Amniotic epithelial cell (primary cell): Measurements from ENCODE around the gene OSBPL3.
A peak's percentile ranks its signal among the peaks of the same experiment; 100 is the strongest.

Source experiments
- DNase-seq: peaks from one replicate; pipeline ENCODE4 v3.0.0-alpha.2; 2010; ENCODE audit warnings: low read depth

The OSBPL3 gene

DNA sequence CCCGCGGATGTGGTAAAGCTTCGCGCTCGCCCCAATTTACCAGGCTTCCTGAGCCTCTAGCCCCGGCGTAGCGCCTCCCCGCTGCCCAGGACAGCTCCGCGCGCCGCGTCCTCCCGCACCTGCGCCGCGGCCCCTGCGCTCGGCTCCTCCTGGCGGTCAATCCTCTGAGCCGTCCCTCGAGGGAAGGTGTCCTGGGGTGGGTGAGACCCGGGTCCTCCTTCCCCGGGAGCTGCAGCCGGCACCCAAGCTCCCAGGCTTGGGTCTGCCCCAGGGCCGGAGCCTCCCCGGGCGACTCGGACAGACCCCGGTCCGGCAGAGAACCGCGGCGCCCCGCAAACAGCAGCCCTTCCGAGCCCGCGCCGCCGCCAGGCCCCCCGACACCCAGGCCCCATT, 512 bp downstream of the OSBPL3 start:
- DNase-seq: peak; percentile 56

DNA sequence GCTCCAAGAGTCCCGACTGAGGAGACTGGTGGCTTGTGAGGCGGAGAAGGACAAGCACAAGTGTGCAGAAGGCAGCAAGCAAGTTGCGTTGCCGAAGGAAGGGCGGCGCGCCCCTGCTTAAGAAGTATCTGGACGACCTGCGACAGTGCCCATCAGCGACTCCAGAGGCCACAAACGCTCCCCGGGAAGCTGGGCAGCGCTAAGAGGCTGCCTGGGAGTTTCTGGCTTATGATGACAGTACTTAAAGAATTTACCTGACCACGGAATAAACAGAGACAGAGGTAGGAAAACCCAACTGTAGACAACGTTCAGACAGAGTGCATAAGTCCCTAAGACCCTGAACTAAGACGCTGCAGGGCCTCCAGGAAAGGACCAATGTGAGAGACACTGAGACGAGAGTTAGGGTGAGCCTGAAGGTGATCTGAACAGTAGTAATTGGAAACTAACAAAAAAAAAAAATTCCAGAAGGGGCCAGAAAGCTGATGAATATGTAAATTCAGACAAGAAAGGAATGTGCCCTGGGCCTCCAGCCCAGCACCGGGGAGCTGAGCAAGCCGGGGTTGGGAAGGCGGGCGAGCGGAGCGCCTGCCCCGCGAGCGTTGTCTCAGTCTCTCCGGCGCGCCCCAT, 1.0 kb downstream of the OSBPL3 start:
- DNase-seq: no peak

DNA sequence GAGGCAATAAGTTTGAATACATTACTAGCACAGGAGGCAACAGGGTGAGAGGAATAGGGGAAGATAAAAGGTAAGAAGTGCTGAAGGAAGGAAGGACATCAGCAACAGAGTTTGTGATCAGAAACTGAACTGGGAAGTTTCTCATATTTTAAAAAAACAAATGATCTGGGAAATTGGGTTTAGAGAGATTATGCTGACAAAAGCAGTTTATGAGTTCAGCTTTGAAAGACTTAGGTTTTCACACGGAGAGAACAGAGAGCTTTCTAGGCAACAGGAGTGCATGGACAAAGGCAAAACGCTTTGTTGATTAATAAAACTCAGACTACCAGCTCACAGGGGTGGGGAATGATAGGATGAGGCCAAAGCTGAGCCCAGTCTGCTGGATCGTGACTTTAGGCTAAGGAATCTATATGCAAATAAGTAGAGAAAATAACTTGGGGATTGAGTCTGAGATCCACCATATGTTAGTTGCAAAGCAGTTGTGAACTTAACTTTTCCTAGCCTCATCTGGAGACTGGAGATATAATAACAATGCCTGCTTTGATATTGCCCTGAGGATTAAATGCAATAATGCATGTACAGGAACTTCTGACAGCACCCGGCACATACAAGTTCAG, 4.2 kb downstream of the OSBPL3 start:
- no peak for DNase-seq

DNA sequence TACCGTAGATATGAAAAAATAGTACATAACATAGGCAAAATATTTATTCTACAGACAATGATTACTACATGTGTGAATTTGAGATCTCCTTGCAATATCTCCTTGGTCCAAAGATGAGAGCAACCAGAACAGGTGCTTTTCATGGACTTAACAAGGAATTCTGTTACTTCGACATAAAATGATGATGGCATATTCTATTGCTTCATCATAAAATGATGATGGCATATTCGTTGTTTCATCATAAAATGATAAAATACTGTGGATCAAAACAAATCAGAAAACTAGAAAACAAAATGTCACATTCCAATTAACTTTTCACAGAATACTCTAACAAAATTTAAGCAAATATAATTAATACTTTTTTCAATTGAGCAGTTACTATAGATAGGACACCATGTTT, 4.8 kb downstream of the OSBPL3 start:
- no peak for DNase-seq

DNA sequence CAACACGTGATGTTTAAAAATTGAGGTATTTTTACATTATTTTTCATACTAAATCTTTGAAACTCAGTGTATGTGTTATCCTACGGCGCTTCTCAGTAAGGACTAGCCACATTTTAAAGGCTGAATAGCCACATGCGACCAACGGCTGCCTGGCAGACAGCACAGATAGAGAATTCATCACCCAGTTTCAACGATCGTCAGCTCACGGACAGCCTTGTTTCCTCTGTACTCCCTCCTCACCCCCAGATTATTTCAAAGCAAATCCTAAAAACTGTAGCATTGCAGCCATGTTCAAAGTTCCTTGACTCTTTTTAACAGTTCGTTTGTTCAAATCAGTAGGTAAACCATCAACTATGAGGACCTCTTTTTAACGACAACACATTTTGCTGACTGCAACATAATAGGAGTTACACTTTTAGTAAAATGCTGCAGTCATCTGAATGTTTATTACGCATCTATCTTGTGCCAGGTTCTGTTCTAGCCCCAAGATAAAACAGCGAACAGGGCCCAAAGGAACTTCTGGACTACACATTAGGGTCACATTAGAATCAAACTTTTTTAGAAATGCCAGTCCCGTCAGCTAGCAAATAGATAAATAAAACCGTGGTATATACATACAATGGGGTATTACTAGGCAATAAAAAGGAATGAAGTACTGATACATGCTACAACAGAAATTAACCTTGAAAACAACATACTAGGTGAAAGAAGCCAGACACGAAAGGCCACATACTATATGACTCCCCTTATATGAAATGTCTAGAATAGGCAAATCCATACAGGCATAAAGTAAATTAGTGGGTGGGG, 5.7 kb downstream of the OSBPL3 start:
- no peak for DNase-seq

DNA sequence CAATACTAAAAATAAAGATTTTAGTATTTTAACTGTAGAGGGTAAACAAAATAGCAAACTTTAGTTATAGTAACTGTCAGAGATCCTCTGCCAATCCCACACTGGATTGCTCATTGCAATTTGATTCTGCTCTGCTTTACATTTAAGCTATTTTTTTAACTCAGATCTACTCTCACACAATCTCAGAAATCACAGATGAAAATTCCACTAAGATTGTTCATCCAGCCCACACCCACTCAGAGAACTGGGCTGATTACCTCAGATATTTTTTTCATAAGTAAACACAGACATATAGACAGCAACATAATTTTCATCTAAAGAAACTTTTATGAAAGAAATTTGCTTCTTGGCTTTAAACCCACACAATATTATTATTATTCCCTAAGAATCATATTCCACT, 7.0 kb downstream of the OSBPL3 start:
- peak; percentile 74 for DNase-seq

DNA sequence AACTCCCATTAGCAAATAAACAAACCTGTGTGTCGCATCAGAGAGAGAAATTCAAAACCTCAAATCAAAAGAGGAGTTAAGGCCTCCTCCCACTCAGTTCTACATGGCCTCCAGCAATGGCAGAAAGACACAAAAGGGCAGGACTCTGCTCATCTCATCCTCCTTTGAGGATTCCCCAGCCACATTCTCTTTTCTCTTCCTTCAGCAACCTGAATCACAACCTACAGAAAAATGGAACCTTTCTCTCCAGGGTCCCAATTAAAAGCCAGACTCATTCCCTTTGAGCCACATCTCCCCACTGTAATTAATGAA, 7.9 kb downstream of the OSBPL3 start:
- no peak for DNase-seq

DNA sequence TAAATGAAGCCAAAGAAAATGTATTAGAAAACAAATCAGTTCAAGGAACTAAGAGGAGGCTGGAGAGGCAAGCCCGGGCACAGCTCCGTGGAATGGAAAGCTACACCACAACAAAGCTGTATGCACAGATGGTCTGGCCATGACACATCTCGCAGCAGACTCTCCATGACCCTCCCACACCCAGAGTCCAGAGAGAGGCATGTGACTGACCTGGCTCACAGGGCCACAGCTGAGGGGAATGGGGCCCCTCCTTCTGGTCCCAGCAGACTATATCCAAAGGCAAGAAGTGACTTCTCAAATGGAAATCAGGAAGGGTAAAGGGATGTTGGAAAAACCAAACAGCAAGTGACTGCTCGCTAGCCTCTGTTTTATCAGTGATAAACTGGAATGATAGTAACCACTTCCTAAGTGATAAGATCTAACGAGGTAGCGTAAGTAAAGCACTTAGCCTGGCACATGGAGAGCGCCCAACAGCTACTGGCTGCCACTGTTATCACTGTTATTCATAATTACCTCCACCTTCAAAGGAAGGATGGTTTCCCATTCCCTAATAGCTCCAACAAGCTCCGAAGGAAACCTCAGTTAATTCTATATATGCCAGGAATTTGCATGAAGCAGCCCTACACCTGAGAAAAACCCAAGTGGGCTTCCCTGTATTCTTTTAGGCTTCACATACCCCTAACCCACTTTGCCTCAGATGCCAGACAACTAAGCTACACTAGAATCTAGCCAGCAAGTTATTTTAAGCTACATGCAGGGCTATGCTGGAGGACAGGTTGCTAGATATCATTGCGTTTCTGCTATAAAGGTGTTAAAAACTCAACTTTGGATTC, 8.4 kb downstream of the OSBPL3 start:
- DNase-seq: peak; percentile 90

DNA sequence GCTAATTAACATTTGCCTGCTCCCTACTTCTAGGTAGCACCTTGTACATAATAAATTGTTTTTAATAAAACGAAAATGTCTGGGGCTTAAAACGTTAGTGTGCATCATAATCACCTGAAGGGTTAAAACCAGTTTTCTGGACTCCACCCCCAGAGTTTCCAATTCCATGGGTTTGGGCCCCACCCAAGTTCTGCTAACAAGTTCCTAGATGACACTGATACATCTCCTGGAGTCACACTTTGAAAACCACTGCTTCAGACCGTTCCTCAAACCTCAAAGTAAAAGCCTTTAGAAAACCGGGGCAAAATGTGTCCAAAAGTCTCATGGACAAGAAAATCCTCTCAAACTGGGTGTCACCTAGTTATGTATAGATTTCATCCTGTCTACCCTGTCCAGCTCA, 9.3 kb downstream of the OSBPL3 start:
- DNase-seq: peak; percentile 24

DNA sequence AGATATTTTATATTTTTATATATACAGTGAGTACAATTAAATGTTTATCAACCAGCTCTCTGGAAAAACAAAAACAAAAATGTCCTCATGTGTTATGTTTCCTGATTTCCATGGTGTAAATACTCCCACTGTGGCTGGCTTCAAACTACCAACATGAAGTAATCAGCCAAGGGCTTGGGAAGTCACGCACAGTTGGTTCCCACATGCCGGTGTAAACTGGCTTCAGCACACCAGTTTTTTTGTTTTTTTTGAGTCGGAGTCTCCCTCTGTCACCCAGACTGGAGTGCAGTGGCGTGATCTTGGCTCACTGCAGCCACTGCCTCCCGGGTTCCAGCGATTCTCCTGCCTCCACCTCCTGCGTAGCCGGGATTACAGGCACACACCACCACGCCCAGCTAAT, 11.8 kb downstream of the OSBPL3 start:
- DNase-seq: no peak

DNA sequence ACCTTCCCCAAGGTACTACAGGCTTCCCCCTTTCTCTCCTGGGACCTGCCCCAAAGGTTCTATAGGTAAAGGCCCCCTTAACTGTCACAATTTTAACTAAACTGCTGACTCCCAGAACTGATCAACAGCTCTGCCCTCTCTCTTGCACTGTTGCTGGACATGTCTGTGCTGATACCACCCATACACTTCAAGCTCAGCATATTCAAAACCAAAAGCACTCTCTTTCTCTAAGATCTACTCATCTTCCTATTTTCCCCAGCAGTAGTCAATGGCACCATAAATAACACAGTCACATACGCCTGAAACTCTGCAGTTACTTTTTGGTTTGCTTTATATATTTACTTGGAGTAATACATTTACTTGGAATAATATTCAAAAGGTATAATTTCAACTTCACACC, 12.3 kb downstream of the OSBPL3 start:
- no peak for DNase-seq

DNA sequence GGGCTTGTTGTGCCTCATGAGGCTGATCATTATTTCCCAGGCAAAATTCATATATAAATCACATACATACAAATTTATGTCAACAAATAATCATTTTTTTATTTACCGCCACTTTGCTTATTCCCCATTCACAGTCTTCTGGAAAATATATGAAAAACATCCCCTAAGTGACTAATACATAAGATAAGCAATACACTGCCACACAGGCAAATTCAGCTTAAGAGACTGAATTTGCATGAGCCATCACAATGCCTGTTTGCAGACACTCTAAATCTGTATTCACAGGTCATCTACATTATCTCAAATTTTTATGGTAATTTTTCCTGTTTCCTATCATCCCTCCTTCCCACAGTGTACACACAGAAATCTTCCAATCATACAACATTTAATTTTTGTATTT, 13.2 kb downstream of the OSBPL3 start:
- no peak for DNase-seq

DNA sequence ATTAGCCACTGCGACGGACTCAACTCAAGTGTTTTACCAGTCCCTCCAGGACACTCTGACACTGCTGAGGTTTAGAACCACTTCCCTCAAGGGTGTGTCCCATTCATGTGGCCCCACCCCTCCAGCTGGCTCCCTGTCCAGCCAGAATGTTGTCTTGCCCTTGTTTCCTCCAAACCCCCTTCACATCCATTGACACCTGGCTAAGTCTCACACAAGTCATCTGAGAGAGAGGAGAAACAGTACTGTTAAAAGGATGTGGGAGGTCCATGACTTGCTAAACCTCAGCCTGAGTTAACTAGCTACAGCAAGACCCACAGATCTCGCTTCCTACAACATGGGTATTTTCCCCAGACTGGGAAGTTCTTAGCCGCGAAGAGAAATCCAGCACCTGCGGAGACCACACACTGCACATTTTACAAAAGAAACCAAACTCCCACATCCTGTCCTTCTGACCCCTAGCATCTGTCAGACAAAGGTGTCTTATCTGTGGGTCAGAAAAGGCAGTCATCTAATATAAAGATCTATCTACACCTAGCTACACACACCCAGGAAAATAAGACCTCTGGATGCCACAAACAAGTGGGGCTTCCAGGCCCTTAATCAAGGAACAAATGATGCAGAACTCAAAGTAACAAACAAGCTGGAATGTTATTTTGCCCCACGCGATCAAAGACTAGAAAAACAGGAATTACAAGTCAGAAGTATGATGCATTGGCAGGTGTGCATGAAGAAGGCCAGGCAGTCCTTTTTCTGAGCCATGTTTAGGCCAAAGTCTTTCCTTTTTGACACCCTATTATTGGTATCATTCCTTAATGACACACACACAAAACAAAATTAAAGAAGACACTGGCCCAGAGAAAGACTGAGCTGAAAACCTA, 13.9 kb downstream of the OSBPL3 start:
- no peak for DNase-seq

DNA sequence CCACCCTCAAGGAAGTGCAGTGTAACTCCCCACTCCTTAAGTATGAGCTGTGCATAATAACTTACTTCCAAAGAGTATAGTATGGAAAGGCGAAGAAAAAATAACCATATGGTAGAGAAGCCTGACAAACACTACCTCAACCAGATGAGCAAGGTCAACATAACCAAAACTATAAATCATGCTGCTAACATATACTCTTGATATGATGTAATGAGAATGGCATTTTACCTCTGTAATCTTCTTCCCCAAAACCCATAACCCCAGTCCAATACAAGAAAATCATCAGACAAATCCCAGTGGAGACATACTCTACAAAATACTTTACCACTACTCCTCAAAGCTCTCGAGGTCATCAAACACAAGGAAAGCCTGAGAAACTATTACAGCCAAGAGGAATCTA, 15.8 kb downstream of the OSBPL3 start:
- peak; percentile 27 for DNase-seq

DNA sequence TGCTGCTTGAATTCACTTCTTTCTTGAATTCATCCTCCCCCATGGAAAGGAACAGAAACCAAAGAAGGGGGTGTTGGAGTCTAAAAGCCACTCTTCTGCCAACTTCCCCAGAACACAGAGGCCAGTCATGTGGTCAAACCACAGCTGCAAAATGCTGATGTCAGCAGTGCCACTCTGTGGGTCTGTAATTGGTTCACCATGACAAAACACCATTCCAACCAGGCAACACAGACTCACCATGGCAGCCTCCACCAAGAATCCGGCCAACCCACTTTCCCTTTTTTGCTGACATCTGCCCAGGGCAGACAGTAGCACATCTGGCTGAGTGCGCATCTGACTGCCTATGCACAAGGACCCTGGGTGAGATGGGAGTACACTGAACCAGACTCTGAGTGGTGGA, 16.8 kb downstream of the OSBPL3 start:
- DNase-seq: peak; percentile 34

DNA sequence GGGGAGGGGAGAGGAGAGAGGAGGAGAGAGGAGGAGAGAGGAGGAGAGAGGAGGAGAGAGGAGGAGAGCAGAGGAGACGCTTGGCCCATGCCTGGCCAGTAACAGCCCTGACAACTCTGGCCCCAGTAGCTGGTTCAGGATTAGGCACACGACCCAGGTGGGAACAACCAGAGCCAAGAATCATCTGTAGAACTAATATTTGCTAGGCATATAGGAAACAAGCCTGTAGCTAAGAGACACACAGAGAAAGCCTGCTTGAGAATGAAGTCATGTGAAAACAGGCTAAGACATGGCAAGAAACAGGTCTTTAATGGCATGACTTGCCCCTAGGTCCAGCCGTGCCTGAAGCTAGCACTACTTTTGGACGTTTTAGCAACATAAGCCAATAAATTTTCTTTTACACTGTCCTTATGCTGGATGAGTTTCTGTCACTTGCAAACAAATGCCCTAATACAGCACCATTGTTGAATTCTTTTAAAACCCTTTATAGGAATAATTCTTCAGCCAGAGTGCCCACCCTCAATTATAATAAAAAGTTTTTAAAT, 17.5 kb downstream of the OSBPL3 start:
- DNase-seq: no peak

DNA sequence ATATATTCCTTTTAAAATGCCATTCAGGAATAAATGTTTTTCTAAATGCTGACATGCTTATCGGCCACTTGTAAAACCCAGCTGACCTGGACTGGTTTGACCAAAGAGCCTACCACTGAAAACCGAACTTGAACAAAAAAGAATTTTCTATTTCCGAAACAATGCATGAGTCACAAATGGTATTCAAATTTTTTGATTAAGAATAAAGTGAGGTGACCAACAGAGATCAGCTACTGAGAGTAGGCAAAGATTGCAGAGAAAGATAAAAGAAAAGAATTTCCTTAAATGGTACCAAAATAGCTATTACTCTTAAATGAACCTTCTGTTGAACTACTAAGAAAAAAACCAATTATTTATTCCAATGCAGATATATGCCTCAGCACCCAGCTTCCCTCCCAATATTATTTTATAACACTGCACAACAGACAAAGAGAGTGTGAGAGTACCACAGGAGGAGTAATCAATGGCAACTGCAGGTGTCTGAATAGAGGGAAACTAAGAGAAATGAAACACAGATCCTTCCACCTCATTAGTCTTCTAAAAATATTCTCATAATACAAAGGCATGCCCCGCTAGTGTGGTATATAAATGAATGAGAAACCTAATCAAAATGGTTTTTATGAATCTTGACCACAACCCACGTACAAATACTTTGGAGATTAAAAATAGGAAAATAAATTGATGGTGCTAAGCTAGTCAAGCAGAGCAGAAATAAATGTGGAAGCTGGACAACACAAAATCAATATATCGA, 20.1 kb downstream of the OSBPL3 start:
- DNase-seq: no peak

DNA sequence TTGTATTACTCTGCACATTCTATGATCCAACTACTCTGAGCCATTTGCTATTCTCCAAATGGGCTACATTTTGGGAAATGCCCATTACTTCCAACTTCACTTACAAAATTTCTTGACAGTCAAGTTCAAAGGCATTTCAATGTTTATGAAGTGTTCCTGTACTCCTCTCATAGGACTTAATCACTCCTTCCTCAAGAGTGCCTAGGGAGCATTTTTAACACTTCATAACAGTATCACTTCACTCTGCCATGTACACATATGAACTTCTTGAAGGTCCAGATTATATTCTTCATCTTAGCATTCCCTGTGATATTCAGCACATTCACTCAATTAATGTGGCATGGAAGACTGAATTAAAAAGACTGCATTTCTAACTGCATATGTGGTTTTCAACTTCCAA, 21.6 kb downstream of the OSBPL3 start:
- DNase-seq: no peak

DNA sequence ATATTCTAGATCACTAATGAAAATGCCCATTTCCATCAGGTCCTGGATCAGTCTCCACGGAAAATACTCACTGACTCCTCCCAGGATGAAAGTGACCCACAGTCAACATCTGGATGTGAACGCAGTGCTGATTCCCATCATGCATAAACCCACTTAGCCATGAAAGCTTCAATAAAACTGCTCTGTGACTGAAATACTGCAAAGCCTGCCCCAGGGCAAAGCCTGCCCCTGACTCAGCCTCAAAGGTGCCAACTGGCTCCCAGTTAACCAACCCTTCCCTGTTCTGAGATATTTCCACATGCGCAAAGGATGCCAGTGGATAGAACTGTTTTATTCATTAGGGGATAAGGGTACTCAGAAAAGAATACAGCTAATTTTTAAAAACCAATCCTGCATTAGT, 24.0 kb downstream of the OSBPL3 start:
- no peak for DNase-seq

DNA sequence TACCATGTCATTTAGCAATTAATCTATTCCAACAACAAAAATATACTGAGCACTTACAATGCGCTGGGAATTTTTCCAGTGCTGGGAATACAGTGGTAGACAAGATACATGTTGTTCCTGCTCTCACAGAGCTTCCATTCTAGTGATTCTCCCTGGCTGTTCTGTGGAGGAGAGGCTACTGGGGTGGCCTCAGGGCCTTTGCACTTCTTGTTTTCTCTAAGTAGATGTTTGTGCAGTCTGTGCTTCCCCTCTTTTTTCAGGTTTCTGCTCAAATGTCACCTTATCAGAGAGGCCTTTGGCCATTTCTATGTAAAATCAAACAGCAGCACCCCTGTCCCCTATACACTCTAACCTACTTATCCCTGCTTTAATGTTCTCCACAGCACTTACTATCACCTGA, 24.7 kb downstream of the OSBPL3 start:
- no peak for DNase-seq

DNA sequence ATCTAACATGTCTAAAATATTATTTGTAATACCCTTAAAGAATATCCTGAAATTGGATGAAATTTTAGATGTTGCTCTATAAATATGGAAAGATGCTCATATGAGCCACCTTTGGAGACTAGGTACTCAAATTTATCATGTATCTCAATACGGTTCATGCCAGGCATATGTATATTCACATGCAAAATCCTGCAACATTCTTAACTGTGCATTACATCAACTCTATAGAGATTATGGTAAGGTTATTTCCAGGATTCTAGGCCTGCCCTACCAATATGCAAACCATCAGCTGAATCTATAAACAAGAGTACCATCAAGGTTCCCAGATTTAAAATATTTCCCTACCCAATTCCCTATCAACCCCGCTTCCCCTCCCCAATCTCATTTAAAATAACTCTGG, 27.5 kb downstream of the OSBPL3 start:
- DNase-seq: no peak
